Measurements from ENCODE around the gene MTCL1.

DNA sequence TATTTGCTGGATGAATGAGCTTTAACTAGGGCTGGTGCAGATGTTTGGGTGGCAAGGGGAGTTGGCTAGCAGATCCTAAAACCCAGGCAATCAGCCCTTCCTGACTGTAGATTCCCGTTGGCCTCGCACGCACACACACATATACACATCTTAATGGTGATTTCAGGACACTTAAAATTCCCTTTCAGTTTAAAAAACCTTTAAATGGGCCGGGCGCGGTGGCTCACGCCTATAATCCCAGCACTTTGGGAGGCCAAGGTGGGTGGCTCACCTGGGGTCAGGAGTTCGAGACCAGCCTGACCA lies 19.5 kb upstream of the MTCL1 start:
- TF ChIP-seq, protein P1, sequence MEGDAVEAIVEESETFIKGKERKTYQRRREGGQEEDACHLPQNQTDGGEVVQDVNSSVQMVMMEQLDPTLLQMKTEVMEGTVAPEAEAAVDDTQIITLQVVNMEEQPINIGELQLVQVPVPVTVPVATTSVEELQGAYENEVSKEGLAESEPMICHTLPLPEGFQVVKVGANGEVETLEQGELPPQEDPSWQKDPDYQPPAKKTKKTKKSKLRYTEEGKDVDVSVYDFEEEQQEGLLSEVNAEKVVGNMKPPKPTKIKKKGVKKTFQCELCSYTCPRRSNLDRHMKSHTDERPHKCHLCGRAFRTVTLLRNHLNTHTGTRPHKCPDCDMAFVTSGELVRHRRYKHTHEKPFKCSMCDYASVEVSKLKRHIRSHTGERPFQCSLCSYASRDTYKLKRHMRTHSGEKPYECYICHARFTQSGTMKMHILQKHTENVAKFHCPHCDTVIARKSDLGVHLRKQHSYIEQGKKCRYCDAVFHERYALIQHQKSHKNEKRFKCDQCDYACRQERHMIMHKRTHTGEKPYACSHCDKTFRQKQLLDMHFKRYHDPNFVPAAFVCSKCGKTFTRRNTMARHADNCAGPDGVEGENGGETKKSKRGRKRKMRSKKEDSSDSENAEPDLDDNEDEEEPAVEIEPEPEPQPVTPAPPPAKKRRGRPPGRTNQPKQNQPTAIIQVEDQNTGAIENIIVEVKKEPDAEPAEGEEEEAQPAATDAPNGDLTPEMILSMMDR (IDR thresholded peaks at IDR 0.05 in 2 of 3, conservative IDR thresholded peaks at IDR 0.05 in 1 of 3; ENCODE audit: control insufficient read depth in 2 of 3, extremely low read depth in 1 of 3, insufficient read depth in 1 of 3, low read depth in 3 of 3, low read length in 3 of 3): no peak
- TF ChIP-seq ESRRA (IDR thresholded peaks at IDR 0.05; ENCODE audit: low read length) (no peak), POLR2A (IDR thresholded peaks at IDR 0.05; ENCODE audit: low read depth, low read length) (no peak)

All from GM12878 (cell line).